Lower lobe of right lung (tissue), 2 donors: ENCODE measurements around the gene KIZ. TPM values are rescaled to one million over a fixed set of nuclear protein-coding genes. Genes with fewer than 3 reads are reported as not detected.

Source experiments
- ATAC-seq, 2 donors: fragments of 200-7000 bp; cut with Tn5 transposase; one replicate each; pipeline ENCODE4 v1.9.1; 2020 to 2022; ENCODE audit warnings: mild to moderate bottlenecking in 2 of 2, moderate library complexity in 2 of 2
- DNase-seq: peaks from one replicate; pipeline ENCODE4 v3.0.0-alpha.2; 2020
- H3K27ac ChIP-seq: fragments of 200-600 bp; one replicate; pipeline ENCODE4 v1.8.0; 2022
- H3K27me3 ChIP-seq: fragments of 200-600 bp; one replicate; pipeline ENCODE4 v1.8.0; 2022; ENCODE audit warnings: low read depth
- H3K36me3 ChIP-seq: fragments of 200-600 bp; one replicate; pipeline ENCODE4 v1.8.0; 2022; ENCODE audit warnings: mild to moderate bottlenecking
- H3K4me1 ChIP-seq: fragments of 200-600 bp; one replicate; pipeline ENCODE4 v1.8.0; 2022
- H3K4me3 ChIP-seq: fragments of 200-600 bp; one replicate; pipeline ENCODE4 v1.8.0; 2022; ENCODE audit warnings: mild to moderate bottlenecking
- H3K9me3 ChIP-seq: fragments of 200-600 bp; one replicate; pipeline ENCODE4 v1.8.0; 2022
- CTCF ChIP-seq: fragments of 200-600 bp; IDR thresholded peaks from one replicate; pipeline ENCODE4 v1.8.0; 2022; ENCODE audit warnings: antibody characterized with exemption, mild to moderate bottlenecking
- intact Hi-C: fragments of 100-400 bp; cut with DNase I; formaldehyde crosslinking; loops from one replicate; pipeline ENCODE4 v1.11.0; 2022
- total RNA-seq: library from RNA; stranded (reverse); fragmentation: NEBNext Ultra II Directional; extraction: Animal tissue kit (Norgen Biotek cat#: 25700); gene quantifications from one replicate; pipeline ENCODE4 v1.2.1, GENCODE V29; 2021
- donor health status: DM: no; HTN: yes; CAD: no; lungs with severe emphysema.

KIZ gene
- total RNA-seq, 1 donor from 2014 or later, result 19.2 TPM

GRCh38 chr20:21228511-21228910 is 102.6 kb downstream of the KIZ start:
- H3K4me3 ChIP-seq, result no peak overlapping the region
- intact Hi-C loops, result no loop called here
- ATAC-seq (no peak), DNase-seq (no peak)
- no peak for TF ChIP-seq CTCF
- no peaks in the 10 kb centered on the region for H3K27me3 ChIP-seq
- H3K9me3 ChIP-seq, result no peaks in the 10 kb centered on the region
- H3K27ac ChIP-seq, result no peak overlapping the region
- peaks cover 40% of the 10 kb centered on the region for H3K36me3 ChIP-seq
- H3K4me1 ChIP-seq, result no peaks in the 10 kb centered on the region

- H3K36me3 ChIP-seq, result peaks cover 40% of the 10 kb centered on the region
- intact Hi-C loops, result no loop called here
- no peak for DNase-seq
These were observed 103.3 kb downstream of the KIZ start for GRCh38 chr20:21229163-21229562.

GRCh38 chr20:21230220-21230619 is 104.3 kb downstream of the KIZ start:
- Histone ChIP-seq H3K27ac (no peak overlapping the region), H3K36me3 (peaks cover 40% of the 10 kb centered on the region), H3K9me3 (no peaks in the 10 kb centered on the region), H3K4me3 (no peak overlapping the region), H3K27me3 (no peaks in the 10 kb centered on the region), H3K4me1 (no peaks in the 10 kb centered on the region)
- intact Hi-C loops, result no loop called here
- ATAC-seq (no peak), DNase-seq (no peak)
- no peak for TF ChIP-seq CTCF

More at GRCh38 chr20:21229163-21229562, 103.3 kb downstream of the KIZ start:
- H3K27ac ChIP-seq, result no peak overlapping the region
- ATAC-seq, result no peak
- no peak for TF ChIP-seq CTCF
- no peaks in the 10 kb centered on the region for H3K27me3 ChIP-seq
- H3K4me3 ChIP-seq, result no peak overlapping the region
- H3K4me1 ChIP-seq, result no peaks in the 10 kb centered on the region
- no peaks in the 10 kb centered on the region for H3K9me3 ChIP-seq

- Histone ChIP-seq H3K27ac (no peak overlapping the region), H3K4me3 (no peak overlapping the region), H3K36me3 (peaks cover 40% of the 10 kb centered on the region), H3K9me3 (no peaks in the 10 kb centered on the region), H3K4me1 (peaks cover 2% of the 10 kb centered on the region), H3K27me3 (no peaks in the 10 kb centered on the region)
- ATAC-seq (no peak), DNase-seq (no peak)
- TF ChIP-seq CTCF, result no peak
- intact Hi-C loops, result no loop called here
These were observed 104.8 kb downstream of the KIZ start for GRCh38 chr20:21230686-21231085.

GRCh38 chr20:21232546-21233280 is 106.8 kb downstream of the KIZ start:
- Histone ChIP-seq H3K27ac (no peak overlapping the region), H3K4me3 (no peak overlapping the region), H3K9me3 (no peaks in the 10 kb centered on the region), H3K4me1 (peaks cover 8% of the 10 kb centered on the region), H3K27me3 (no peaks in the 10 kb centered on the region), H3K36me3 (peaks cover 40% of the 10 kb centered on the region)
- intact Hi-C loops, result no loop called here
- DNase-seq (no peak), ATAC-seq (no peak)
- no peak for TF ChIP-seq CTCF
